NCI-H1048 (cell line): ENCODE measurements around the gene BBS4.
"Not testable (repeated sequence)": the region's sequence is repeated elsewhere in the genome, so short reads cannot be mapped to it uniquely, and the experiment has no call there.

Source experiments
- DNase-seq: peaks from one replicate; lab custom pipeline; 2025; lab: John Stamatoyannopoulos, UW

Gene BBS4

DNA sequence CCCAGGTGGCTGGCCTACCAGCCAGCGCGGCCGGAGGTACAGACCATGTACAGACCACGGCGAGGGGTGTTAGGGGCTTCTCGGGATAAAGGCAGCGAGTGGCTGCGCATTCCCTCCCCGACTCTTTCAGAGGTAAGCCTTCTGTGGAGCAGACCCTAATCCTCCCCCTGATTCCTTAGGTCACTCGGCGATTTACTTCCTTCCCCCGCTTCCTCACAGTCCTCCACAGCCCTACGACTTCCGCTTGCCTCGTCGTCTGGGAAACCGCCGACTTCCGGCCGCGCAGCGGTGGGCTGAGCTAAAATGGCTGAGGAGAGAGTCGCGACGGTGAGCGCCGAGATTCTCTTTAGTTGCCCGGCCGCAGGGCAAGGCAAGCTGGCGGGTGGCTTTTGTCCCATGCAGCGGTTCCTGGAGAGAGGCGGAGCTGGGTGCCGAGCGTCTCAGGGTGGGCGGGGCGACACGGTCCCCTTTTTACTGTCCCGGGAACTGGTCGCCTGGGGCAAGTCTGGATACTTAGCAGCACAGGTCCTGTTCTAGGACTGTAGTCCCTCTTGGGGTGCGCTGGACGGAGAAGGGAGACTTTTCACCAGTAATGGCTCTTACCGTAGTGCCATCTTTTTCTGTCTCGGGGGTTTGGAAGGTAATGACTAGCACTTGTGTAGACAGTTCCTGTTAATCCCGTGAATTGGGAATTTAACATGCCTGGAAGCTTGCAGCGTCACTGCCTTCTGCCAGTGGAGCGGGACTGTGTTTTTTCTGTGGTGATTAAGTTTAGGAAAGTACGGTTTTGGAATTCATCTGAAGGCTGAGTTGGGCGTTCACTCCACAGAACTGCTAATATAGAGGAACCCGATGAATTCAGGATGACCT is at the start of gene BBS4, which contains the start of gene HIGD2B:
Gene BBS4 (plus strand): TSS at position 283 of the 870 bp plus-strand sequence. CDS start 21 bp downstream, at position 304.
Gene HIGD2B (minus strand): TSS at position 258 of the 870 bp plus-strand sequence. CDS start 9,808 bp downstream, outside the sequence.
- DNase-seq: no peak

DNA sequence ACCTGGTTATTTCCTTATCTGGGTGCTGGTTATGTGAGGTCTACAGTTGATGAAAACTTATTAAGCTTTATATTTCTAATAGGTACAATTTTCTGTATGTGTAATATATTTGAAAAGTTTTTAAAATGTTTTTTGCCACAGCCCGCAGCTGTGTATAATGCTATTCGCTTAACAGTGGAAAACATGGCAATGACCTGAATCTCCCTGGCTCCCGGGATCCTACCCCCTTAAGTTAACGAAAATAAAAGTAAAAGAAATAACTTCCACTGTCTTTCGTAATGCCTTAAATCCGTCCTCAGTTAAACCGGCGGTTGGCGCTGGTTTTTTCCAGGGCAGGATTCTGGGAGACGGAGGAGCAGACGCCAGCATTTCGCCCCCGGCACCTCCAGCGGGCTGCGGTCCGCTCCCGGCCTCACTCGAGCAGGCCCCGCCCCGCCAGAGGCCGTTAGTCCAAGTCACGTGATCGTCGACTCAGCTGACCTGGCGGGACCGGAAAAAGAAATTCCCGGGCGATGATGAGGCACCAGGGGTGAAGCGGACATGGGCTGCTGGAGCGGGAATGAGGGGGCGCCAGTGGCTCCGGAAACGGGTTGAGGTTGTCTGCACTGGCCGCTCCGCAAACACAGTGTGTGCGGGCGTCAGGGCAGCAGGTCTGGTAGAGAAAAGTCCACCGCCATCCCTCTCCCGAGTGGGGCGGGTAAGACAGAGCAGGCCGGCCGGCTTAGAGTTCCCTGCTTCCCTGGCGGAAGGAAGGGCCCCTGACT is 49.3 kb upstream of the BBS4 start:
- not testable (repeated sequence) for DNase-seq

- DNase-seq: not testable (repeated sequence)
These were observed 46.1 kb upstream of the BBS4 start for GRCh38 chr15:72639759-72640483.

DNA sequence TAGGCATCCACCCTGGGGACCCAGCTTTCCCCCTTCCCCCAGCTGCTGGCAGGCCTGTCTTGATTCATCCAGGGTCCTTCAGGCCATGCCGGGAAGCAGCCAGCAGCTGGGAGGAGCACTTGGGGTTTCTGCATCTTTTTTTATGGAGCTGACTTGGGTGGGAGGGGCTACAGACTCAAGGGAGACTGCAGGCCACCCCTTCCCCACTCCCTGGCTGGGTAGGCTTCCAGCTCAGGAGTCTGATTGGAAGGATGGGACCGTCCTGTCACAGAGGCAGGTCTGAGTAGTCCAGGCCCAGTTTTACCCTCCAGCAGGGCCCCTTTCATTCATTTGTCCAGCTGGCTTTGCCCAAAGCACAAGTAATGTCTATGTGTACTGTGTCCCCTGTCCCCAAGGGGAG is 43.7 kb upstream of the BBS4 start:
- DNase-seq: not testable (repeated sequence)

- DNase-seq: not testable (repeated sequence)
These were observed 37.3 kb upstream of the BBS4 start for GRCh38 chr15:72648631-72649253.

DNA sequence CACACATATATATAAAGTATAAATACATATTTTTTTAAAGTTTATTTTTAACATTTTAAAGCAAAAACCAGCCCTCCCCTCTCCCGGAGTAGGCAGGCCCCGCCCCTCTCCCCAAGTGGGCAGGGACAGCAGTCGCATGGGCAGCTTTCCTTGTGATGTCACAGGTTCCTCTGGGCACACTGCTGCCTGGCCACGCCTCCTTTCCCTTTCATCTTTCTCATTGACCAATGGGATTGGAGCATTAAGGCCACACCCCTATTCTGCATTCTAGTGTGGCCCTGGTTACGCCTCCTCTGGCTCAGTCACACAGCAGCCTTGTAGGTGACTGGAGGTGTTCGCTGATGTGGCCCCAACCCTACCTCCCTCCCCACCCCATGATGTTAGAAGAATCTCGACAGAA is 31.6 kb upstream of the BBS4 start, which contains the start of gene GOLGA6B:
Gene GOLGA6B (plus strand): TSS at position 301 of the 400 bp plus-strand sequence. CDS start 41 bp downstream, at position 342.
- not testable (repeated sequence) for DNase-seq

- DNase-seq: not testable (repeated sequence)
These were observed 30.0 kb upstream of the BBS4 start for GRCh38 chr15:72656014-72656413.

- DNase-seq: not testable (repeated sequence)
These were observed 24.9 kb upstream of the BBS4 start for GRCh38 chr15:72661081-72661480.

- not testable (repeated sequence) for DNase-seq
These were observed 22.1 kb upstream of the BBS4 start for GRCh38 chr15:72663931-72664330.

- not testable (repeated sequence) for DNase-seq
These were observed 20.3 kb upstream of the BBS4 start for GRCh38 chr15:72665706-72666105.

GRCh38 chr15:72669803-72670202 is 16.2 kb upstream of the BBS4 start:
- not testable (repeated sequence) for DNase-seq

- DNase-seq: not testable (repeated sequence)
These were observed 15.2 kb upstream of the BBS4 start for GRCh38 chr15:72670656-72671352.

DNA sequence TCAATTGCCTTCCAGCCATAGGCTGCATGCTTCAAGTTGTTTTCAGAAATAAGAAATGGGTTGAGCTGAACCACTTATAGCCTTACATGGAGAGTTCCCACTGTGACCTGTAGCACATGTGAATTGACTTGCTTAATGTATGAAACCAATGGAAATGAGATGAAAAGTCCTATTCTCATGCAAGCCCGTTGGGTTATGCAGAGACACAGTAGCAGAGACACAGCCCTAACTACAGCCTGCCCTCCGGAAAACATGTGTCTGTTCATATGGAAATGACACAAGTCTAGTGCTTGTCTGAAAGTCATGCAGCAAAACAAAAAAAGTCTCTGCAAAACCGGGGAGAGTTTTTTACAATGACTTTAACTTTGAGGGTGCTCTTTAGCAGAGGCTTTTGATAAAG is 14.5 kb upstream of the BBS4 start:
- no peak for DNase-seq

GRCh38 chr15:72676838-72677237 is 9.2 kb upstream of the BBS4 start:
- no peak for DNase-seq

- DNase-seq: no peak
These were observed 5.1 kb upstream of the BBS4 start for GRCh38 chr15:72680931-72681330.

DNA sequence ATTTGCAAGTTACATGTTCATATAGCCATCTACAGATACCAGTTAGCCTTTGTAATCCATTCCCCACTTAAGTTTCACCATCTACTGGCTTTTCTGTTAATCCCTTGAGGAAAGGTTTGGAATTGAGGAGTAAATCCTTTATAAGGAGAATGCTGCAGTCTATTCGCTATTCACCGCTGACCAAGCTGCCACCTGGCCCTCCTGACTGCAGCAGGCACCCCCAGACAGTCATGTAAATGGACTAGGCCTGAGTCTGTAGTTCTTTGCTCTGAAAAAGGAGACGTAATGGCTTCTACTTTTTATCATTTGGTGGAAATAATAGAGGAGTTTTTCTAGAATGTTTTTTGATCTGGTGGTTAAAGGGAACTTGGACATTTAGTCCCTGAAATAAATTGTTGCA is 3.2 kb upstream of the BBS4 start:
- DNase-seq: no peak

DNA sequence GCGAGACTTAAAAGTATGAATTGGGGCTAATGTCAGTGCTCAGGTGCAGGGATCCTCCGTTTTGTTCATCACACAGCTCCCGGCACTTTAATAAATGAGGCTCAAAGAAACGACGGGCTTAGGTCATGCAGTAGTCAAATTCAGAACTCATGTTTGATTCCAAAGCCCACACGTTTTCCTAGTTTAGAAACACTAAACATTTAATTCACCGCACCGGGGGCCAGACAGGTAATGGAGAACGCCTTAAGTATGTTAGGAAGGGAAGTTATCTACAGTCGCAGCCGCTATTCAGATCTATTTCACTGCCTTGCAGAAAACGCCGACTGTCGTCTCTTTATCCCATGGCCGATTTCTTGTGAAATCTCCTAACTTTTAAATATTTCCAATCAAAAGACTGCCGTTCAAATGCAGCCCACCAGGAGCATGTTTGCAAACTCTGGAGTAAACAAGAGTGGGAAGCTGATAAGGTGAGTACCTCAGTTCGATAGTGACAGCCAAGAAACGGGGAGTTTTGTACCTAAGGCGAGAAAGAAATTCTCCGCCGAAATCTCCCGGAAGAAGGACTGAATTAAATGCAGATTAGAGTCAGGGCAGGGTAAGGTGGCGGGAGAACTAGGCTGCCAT is 594 bp upstream of the BBS4 start:
- DNase-seq: no peak

DNA sequence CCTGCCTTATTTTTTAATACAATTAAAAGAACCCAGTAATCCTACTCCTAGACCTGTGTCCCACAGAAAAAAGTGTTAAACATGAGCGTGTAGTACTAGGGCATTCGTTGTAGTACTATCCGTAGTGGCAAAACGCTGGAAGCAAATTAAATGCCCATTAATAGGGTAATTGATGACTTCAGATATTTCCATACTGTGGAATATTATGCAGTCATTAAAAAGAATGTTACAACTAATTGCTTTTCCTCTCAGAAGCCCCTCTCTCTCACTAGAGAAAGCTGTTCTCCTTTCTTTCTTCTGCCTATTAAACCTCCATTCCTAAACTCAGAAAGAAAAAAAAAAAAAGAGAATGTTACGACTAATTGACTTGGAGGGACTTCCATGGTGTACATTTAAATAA is 2.7 kb downstream of the BBS4 start:
- DNase-seq: no peak

- DNase-seq: no peak
These were observed 4.9 kb downstream of the BBS4 start for GRCh38 chr15:72690938-72691337.

DNA sequence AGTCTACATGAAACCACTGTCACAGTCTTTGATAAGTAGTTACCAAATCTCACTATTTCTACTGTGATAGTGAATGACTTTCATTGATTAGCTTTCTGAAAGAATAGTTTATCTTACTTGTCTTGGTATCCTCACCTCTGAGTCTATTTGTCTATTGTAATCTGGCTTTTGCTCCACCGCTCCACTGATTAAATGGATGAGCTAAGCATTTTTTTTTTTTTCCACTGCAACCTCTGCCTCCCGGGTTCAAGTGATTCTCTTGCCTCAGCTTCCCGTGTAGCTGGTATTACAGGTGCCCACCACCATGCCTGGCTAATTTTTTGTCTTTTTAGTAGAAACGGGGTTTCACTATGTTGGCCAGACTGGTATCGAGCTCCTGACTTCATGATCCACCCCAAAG is 12.9 kb downstream of the BBS4 start:
- DNase-seq: no peak
